H1 (cell line): ENCODE data around the gene UBQLN3. TPM values are rescaled to one million over a fixed set of nuclear protein-coding genes. Genes with fewer than 3 reads are reported as not detected.

Experiments
- CTCF ChIA-PET: fragments of 300-600 bp; sonication (Branson Sonifier 250); formaldehyde crosslinking; loops from one replicate; lab custom pipeline; 2021; ENCODE audit not compliant: partially characterized antibody; lab: Charles Lee
- POLR2A ChIA-PET: fragments of 300-600 bp; sonication (Branson Sonifier 250); formaldehyde crosslinking; loops from one replicate; lab custom pipeline; 2021; ENCODE audit warnings: inconsistent platforms; ENCODE audit not compliant: partially characterized antibody; lab: Charles Lee
- DNase-seq, 2 experiments: peaks; one replicate each; pipeline versions ENCODE4 v3.0.0 to v3.0.0-alpha.2; 2010 to 2022; ENCODE audit warnings: low spot score in 2 of 2, low read depth in 1 of 2, mixed read lengths in 1 of 2
- FAIRE-seq: peaks from 2 replicates; lab custom pipeline; 2011; peaks lifted over from hg19 to GRCh38; lab: Jason Lieb, UNC
- H2AFZ ChIP-seq: 2 replicates; pipeline ENCODE4 v1.8.1; 2012; ENCODE audit warnings: low read length, inconsistent platforms
- H2AK5ac ChIP-seq: 2 replicates; pipeline ENCODE4 v1.6.1; 2013; ENCODE audit warnings: low read depth, low read length
- H2BK120ac ChIP-seq: replicated peaks from 2 replicates; pipeline ENCODE3; 2013; ENCODE audit warnings: low read depth, low read length, inconsistent platforms
- H2BK12ac ChIP-seq: 2 replicates; pipeline ENCODE4 v1.6.1; 2013; ENCODE audit warnings: low read depth, low read length
- H2BK15ac ChIP-seq: 2 replicates; pipeline ENCODE4 v1.6.1; 2013; ENCODE audit warnings: low read length
- H2BK20ac ChIP-seq: 2 replicates; pipeline ENCODE4 v1.6.1; 2013; ENCODE audit warnings: low read length
- H2BK5ac ChIP-seq: 2 replicates; pipeline ENCODE4 v1.6.1; 2013; ENCODE audit warnings: low read depth, low read length
- H3K14ac ChIP-seq: 2 replicates; pipeline ENCODE4 v1.6.1; 2013; ENCODE audit warnings: inconsistent platforms; ENCODE audit not compliant: insufficient read length
- H3K18ac ChIP-seq: 2 replicates; pipeline ENCODE4 v1.6.1; 2013; ENCODE audit warnings: low read length; ENCODE audit errors: extremely low read depth
- H3K23ac ChIP-seq: 2 replicates; pipeline ENCODE4 v1.6.1; 2013; ENCODE audit warnings: inconsistent platforms; ENCODE audit not compliant: insufficient read length
- H3K23me2 ChIP-seq: 2 replicates; pipeline ENCODE4 v1.6.1; 2013; ENCODE audit warnings: low read depth, low read length
- H3K27ac ChIP-seq: 2 replicates; pipeline ENCODE4 v1.6.1; 2011; ENCODE audit warnings: low read depth, low read length, inconsistent platforms
- H3K27me3 ChIP-seq, 4 experiments: replicated peaks in 1 of 4; 1 replicate in 1 of 4; 2 replicates in 3 of 4; pipeline versions ENCODE4 v1.6.1 to v1.8.1; 2011 to 2013; ENCODE audit warnings: low read length in 3 of 4, mild to moderate bottlenecking in 3 of 4, inconsistent platforms in 2 of 4, mixed read lengths in 2 of 4, moderate library complexity in 1 of 4; ENCODE audit not compliant: control insufficient read depth in 3 of 4, insufficient read depth in 3 of 4; ENCODE audit errors: extremely low read depth in 1 of 4
- H3K36me3 ChIP-seq, 4 experiments: 2 replicates each; pipeline versions ENCODE4 v1.6.1 to v1.8.1; 2011 to 2013; ENCODE audit warnings: mild to moderate bottlenecking in 4 of 4, low read length in 3 of 4, moderate library complexity in 2 of 4, control low read depth in 1 of 4, inconsistent platforms in 1 of 4; ENCODE audit not compliant: insufficient read depth in 4 of 4, control insufficient read depth in 2 of 4
- H3K4ac ChIP-seq: replicated peaks from 2 replicates; pipeline ENCODE3; 2013; ENCODE audit warnings: low read length, low read depth, mixed read lengths, inconsistent platforms; ENCODE audit not compliant: insufficient read length
- H3K4me1 ChIP-seq, 4 experiments: replicated peaks in 1 of 4; 1 replicate in 1 of 4; 2 replicates in 3 of 4; pipeline versions ENCODE4 v1.6.1 to v1.8.1; 2011 to 2013; ENCODE audit warnings: low read length in 3 of 4, inconsistent platforms in 2 of 4, mixed read lengths in 1 of 4; ENCODE audit not compliant: insufficient read depth in 4 of 4, control insufficient read depth in 3 of 4
- H3K4me2 ChIP-seq, 2 experiments: 2 replicates each; pipeline versions ENCODE4 v1.6.1 to v1.8.1; 2011 to 2013; ENCODE audit warnings: low read depth in 2 of 2, low read length in 2 of 2, control low read depth in 1 of 2, inconsistent platforms in 1 of 2, mild to moderate bottlenecking in 1 of 2; ENCODE audit not compliant: insufficient read depth in 1 of 2
- H3K4me3 ChIP-seq, 4 experiments: fragments of 200-600, 300-600 bp in 1 of 4; sonication (generic), shearing (Covaris generic), sonication (Bioruptor Twin) in 1 of 4; 2 replicates each; pipeline versions ENCODE4 v1.5.1 to v1.8.1; 2011 to 2016; ENCODE audit warnings: low read length in 4 of 4, low read depth in 3 of 4, control low read depth in 2 of 4, inconsistent platforms in 2 of 4, mild to moderate bottlenecking in 2 of 4, mixed read lengths in 1 of 4, moderate library complexity in 1 of 4; ENCODE audit not compliant: insufficient read depth in 2 of 4; ENCODE audit errors: extremely low read depth in 1 of 4
- H3K56ac ChIP-seq: replicated peaks from 2 replicates; pipeline ENCODE3; 2013; ENCODE audit warnings: low read depth, mild to moderate bottlenecking, mixed read lengths, low read length, inconsistent platforms; ENCODE audit not compliant: insufficient read length
- H3K79me1 ChIP-seq: 2 replicates; pipeline ENCODE4 v1.6.1; 2013; ENCODE audit warnings: low read depth, low read length, control low read depth
- H3K79me2 ChIP-seq, 2 experiments: 2 replicates each; pipeline versions ENCODE4 v1.6.1 to v1.8.1; 2012 to 2013; ENCODE audit warnings: low read length in 2 of 2, mild to moderate bottlenecking in 2 of 2, inconsistent platforms in 1 of 2; ENCODE audit not compliant: insufficient read depth in 2 of 2, control insufficient read depth in 1 of 2
- H3K9ac ChIP-seq, 4 experiments: replicated peaks in 1 of 4; 1 replicate in 1 of 4; 2 replicates in 3 of 4; pipeline versions ENCODE4 v1.6.1 to v1.8.1; 2011 to 2013; ENCODE audit warnings: low read depth in 3 of 4, low read length in 3 of 4, control low read depth in 2 of 4, mild to moderate bottlenecking in 2 of 4, moderate library complexity in 2 of 4, inconsistent platforms in 1 of 4; ENCODE audit errors: extremely low read depth in 1 of 4
- H3K9me3 ChIP-seq, 2 experiments: 2 replicates each; pipeline versions ENCODE4 v1.6.1 to v1.8.1; 2012 to 2013; ENCODE audit warnings: mild to moderate bottlenecking in 2 of 2, moderate library complexity in 2 of 2, control low read depth in 1 of 2, inconsistent platforms in 1 of 2, low read depth in 1 of 2, low read length in 1 of 2, mixed read lengths in 1 of 2; ENCODE audit not compliant: insufficient read depth in 2 of 2
- H4K20me1 ChIP-seq, 2 experiments: replicated peaks in 1 of 2; 2 replicates each; pipeline versions ENCODE3 to v1.8.1; 2011 to 2013; ENCODE audit warnings: inconsistent platforms in 2 of 2, low read length in 2 of 2, mild to moderate bottlenecking in 1 of 2; ENCODE audit not compliant: insufficient read depth in 2 of 2, control insufficient read depth in 1 of 2
- H4K5ac ChIP-seq: 2 replicates; pipeline ENCODE4 v1.6.1; 2013; ENCODE audit warnings: low read length, low read depth, mixed read lengths, inconsistent platforms; ENCODE audit not compliant: insufficient read length
- H4K8ac ChIP-seq: 2 replicates; pipeline ENCODE4 v1.8.0; 2013; ENCODE audit warnings: mild to moderate bottlenecking, moderate library complexity, low read length, inconsistent platforms; ENCODE audit not compliant: insufficient read depth; ENCODE audit errors: extremely low read depth
- H4K91ac ChIP-seq: replicated peaks from 2 replicates; pipeline ENCODE3; 2013; ENCODE audit warnings: low read length, mixed read lengths, inconsistent platforms; ENCODE audit not compliant: insufficient read length
- ATF2 ChIP-seq: IDR thresholded peaks from 2 replicates; pipeline ENCODE4 v1.6.1; 2012; ENCODE audit warnings: low read length, inconsistent platforms
- CBX5 ChIP-seq: fragments of 300-800, 300-1000 bp; sonication (generic); IDR thresholded peaks from 2 replicates; pipeline ENCODE4 v1.7.1; 2016; ENCODE audit warnings: antibody characterized with exemption, low read length, low read depth
- CTCF ChIP-seq, 3 experiments: IDR thresholded peaks; 1 replicate in 2 of 3; 2 replicates in 1 of 3; pipeline versions ENCODE4 v1.5.1 to v1.6.1; 2011; ENCODE audit warnings: low read length in 3 of 3, mild to moderate bottlenecking in 3 of 3, inconsistent platforms in 2 of 3, low read depth in 1 of 3, moderate library complexity in 1 of 3; ENCODE audit not compliant: insufficient read depth in 1 of 3; ENCODE audit errors: control extremely low read depth in 1 of 3
- MAX ChIP-seq: IDR thresholded peaks from 2 replicates; pipeline ENCODE4 v1.6.1; 2012; ENCODE audit warnings: inconsistent platforms
- RBBP5 ChIP-seq: IDR thresholded peaks from 2 replicates; pipeline ENCODE4 v1.7.1; 2012; ENCODE audit warnings: low read depth, mild to moderate bottlenecking, inconsistent platforms, low read length, moderate library complexity, borderline replicate concordance
- RFX5 ChIP-seq: IDR thresholded peaks from 2 replicates; pipeline ENCODE4 v1.6.1; 2011; ENCODE audit warnings: low read depth, low read length, improper control_type of control experiment, borderline replicate concordance
- RXRA ChIP-seq: IDR thresholded peaks from 2 replicates; pipeline ENCODE4 v1.6.1; 2011; ENCODE audit warnings: low read depth, mild to moderate bottlenecking, low read length, moderate library complexity; ENCODE audit not compliant: insufficient read depth
- WGBS, 2 experiments: shearing (Covaris generic) in 1 of 2; methylation state at CpG; one replicate each; pipeline versions ENCODE4 v1.1.6 to v1.1.7; 2013 to 2015; ENCODE audit warnings: low lambda C conversion rate in 2 of 2, mixed read lengths in 2 of 2, inconsistent platforms in 1 of 2, low coverage in 1 of 2, missing lambda C conversion rate in 1 of 2; ENCODE audit not compliant: insufficient replicate concordance in 2 of 2, insufficient coverage in 1 of 2, insufficient read length in 1 of 2; ENCODE audit errors: extremely low coverage in 1 of 2, missing lambda C conversion rate in 1 of 2; 5-methylcytosine and 5-hydroxymethylcytosine counted together
- polyA plus RNA-seq, 7 experiments: library from polyadenylated mRNA; depleted of rRNA in 3 of 7; stranded (reverse) in 5 of 7; unstranded in 2 of 7; fragments of >200 nt in 5 of 7; fragments of 200-250 nt in 2 of 7; gene quantifications; 1 replicate in 5 of 7; 2 replicates in 1 of 7; 4 replicates in 1 of 7; pipeline versions ENCODE4 v1.2.1 to v1.2.3, GENCODE V29; 2011 to 2013; ENCODE audit warnings: missing spikeins in 2 of 7, mixed read lengths in 2 of 7
- total RNA-seq: library from RNA; stranded (reverse); fragmentation: NEBNext Ultra II Directional; extraction: Animal tissue kit (Norgen Biotek cat#: 25700); gene quantifications from 2 replicates; pipeline ENCODE4 v1.2.1, GENCODE V29; 2021
- TF ChIP-seq, protein P1 (sequence below): IDR thresholded peaks from 2 replicates; pipeline ENCODE4 v1.6.1; 2012; ENCODE audit warnings: inconsistent platforms

Gene UBQLN3
- total and polyA plus RNA-seq, 2 of the 8 experiments (the other 6 are each of a cell fraction or from before 2014, with no cell fraction given) = not detected

- Histone ChIP-seq H2AK5ac (no peak overlapping the region), H3K27me3 (no peaks in the 10 kb centered on the region; a peak in 2 of 7 replicates), H4K91ac (no peak overlapping the region), H4K20me1 (no peaks in the 10 kb centered on the region), H3K14ac (no peak overlapping the region), H3K9me3 (no peaks in the 10 kb centered on the region), H2BK15ac (no peak overlapping the region), H3K4ac (no peak overlapping the region), H3K4me2 (no peak overlapping the region), H3K36me3 (no peaks in the 10 kb centered on the region), H3K23me2 (no peaks in the 10 kb centered on the region), H2BK20ac (no peak overlapping the region), H3K18ac (no peak overlapping the region), H3K79me2 (no peaks in the 10 kb centered on the region), H4K8ac (no peak overlapping the region), H3K4me3 (no peak overlapping the region), H3K27ac (no peak overlapping the region), H2AFZ (no peak overlapping the region), H2BK5ac (no peak overlapping the region), H3K56ac (no peak overlapping the region), H4K5ac (no peak overlapping the region), H3K23ac (no peak overlapping the region), H2BK12ac (no peak overlapping the region), H2BK120ac (no peak overlapping the region), H3K4me1 (peaks cover 0 to 3% (median 0%) of the 10 kb centered on the region in 4 experiments; a peak in 1 of 7 replicates), H3K9ac (no peak overlapping the region), H3K79me1 (no peaks in the 10 kb centered on the region)
- no peak for DNase-seq
- CTCF ChIA-PET = interaction anchor here (1.7 kb wide), 1 partner anchor 9 kb away, joined by 3 read pairs; no protein-coding TSS in a partner anchor
- POLR2A ChIA-PET = no interaction called here
- WGBS, 2 experiments = 87% methylated on average over 1 of the region's 1 CpG; no CpG with 5 or more reads in 1 of the 2 experiments
- FAIRE-seq = no peak
- TF ChIP-seq ATF2 = no peak
- TF ChIP-seq, protein P1, sequence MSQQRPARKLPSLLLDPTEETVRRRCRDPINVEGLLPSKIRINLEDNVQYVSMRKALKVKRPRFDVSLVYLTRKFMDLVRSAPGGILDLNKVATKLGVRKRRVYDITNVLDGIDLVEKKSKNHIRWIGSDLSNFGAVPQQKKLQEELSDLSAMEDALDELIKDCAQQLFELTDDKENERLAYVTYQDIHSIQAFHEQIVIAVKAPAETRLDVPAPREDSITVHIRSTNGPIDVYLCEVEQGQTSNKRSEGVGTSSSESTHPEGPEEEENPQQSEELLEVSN = no peak
- TF ChIP-seq RXRA = no peak
- TF ChIP-seq CTCF (IDR thresholded peaks at IDR 0.05; ENCODE audit: control extremely low read depth in 1 of 3, insufficient read depth in 1 of 3, low read depth in 1 of 3, low read length in 3 of 3) = no peak
- no peak for TF ChIP-seq RBBP5
- no peak for TF ChIP-seq CBX5
- no peak for TF ChIP-seq MAX
- TF ChIP-seq RFX5 = no peak
These were observed 18.7 kb upstream of the UBQLN3 start for GRCh38 chr11:5528495-5528894.
